ENCODE measurements around the gene PALD1.

Gene PALD1

DNA sequence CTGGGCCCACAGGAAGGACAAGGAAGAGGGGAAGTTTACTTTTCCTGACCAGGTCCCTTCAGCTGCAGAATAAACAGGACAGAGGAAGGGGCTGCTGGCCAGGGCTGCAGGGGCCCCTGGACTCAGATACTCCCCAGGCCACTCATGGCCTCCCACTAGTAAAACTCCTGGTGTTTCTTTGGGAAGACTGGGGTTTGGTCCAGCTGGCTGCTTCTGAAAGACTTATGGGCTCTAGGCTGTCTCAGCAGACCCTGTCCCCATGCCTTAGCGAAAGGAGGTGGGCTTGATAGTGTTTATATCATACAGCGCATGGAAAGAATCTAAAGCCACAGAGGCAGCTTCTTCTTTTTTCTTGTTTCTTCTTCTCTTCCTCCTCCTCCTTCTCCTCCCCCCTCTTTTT, 56.4 kb downstream of the PALD1 start:
- DNase-seq (ENCODE audit: low read depth, low spot score): no peak

DNA sequence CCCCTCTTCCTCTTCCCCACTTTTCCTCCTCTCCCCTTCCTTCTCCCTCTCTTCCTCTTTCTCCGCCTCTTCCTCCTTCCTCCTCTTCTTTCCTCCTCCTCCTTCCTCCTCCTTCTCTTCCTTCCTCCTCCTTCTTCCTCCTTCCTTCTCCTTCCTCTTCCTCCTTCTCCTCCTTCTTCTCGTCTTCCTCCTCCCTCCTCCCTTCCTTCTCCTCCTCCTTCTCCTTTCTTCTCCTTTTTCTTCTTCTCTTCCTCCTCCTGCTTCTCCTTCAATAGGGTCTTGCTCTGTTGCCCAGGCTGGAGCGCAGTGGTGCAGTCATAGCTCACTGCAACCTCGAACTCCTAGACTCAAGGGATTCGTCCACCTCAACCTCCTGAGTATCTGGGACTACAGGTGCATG, 56.9 kb downstream of the PALD1 start:
- DNase-seq (ENCODE audit: low read depth, low spot score): no peak

DNA sequence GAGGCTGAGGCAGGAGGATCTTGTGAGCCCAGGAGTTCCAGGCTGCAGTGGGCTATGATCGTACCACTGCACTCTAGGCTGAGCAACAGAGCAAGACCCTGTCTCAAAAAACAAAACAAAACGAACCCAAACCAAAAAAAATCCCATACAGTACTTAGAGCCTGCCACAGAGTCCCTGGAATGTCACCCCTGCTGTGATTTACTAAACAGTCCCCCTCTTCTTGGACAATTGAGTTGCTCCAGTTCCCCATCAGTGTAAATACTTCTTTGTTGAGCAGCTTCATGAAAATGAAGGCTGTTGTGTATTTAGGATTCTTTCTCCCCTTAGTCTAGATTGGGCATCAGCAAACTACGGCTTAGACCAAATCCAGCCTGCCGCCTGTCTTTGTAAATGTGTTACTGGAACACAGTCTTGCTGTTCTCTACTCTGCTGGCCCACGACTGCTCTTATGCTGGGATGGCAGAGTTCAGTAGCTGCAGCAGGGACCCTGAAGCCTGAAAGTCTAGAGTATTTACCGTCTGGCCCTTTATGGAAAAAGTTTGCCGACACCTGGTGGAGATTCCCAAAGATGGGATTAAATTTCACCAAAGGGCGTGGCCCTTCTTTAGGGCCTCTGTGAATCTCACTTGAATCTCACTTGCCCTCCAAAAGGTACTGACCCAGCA, 57.8 kb downstream of the PALD1 start:
- no peak for DNase-seq (ENCODE audit: low read depth, low spot score)

DNA sequence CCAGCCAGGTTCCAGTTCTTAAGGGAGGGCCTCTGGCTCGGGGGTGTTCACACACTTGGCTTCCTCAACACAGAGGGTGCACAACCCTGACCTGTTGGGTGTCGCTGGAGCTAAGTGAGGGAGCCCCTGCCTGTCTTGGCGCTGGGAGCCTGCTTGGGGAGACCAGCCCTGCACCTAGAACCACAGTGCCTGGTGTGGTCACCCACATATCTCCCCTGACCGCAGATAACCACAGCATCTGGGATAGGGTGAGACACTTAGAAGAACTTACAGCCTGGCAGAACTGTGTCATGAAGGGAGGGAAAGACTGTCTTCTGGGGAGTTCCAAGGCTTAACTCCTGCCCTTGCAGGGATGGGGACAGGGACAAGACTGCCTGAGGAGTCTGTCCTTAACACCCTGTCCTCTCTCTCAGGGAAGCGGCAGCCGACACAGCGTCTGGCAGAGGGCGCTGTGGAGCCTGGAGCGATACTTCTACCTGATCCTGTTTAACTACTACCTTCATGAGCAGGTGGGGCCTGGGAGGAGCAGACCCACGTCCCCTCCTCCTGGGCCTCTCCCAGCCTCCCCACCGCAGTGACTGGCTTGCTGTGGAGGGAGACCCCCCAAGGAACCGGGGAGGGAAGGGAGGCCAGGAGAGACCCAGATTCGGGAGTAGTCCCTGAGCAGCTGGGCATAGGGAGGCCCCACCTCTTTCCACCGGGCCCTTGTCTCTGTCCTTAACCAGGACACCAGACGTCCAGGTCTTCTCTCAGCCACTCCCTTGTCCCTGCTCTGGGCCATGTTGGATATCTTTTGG, 59.0 kb downstream of the PALD1 start:
- DNase-seq (ENCODE audit: low read depth, low spot score): no peak

DNA sequence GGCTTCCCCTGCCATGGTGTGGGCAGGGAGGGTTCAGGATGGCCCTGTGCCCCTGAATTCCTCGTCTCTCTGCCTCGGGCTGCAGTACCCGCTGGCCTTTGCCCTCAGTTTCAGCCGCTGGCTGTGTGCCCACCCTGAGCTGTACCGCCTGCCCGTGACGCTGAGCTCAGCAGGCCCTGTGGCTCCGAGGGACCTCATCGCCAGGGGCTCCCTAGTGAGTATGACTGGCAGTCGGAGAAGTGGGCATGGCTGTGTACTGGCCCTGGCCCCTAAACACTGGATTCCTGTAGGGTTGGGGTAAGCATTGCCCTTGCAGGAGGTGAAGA, 59.6 kb downstream of the PALD1 start:
- no peak for DNase-seq (ENCODE audit: low read depth, low spot score)

DNA sequence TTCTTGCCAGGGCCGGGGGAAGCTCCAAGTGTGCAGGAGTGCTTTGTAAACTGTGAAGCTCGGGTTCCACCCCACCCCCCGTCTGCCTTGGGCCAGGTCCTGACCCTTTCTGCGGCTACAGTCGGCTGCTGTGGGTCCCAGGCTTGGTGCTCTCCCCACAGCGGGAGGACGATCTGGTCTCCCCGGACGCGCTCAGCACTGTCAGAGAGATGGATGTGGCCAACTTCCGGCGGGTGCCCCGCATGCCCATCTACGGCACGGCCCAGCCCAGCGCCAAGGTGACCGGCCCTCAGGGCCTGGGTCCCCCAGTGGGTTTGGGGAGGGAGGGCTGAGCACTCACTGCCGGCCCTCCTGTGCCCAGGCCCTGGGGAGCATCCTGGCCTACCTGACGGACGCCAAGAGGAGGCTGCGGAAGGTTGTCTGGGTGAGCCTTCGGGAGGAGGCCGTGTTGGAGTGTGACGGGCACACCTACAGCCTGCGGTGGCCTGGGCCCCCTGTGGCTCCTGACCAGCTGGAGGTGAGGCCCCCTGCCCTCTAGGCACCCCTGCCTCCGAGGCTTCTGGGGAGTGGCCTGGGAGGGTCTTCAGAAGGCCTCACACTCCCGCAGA, 60.3 kb downstream of the PALD1 start:
- no peak for DNase-seq (ENCODE audit: low read depth, low spot score)

DNA sequence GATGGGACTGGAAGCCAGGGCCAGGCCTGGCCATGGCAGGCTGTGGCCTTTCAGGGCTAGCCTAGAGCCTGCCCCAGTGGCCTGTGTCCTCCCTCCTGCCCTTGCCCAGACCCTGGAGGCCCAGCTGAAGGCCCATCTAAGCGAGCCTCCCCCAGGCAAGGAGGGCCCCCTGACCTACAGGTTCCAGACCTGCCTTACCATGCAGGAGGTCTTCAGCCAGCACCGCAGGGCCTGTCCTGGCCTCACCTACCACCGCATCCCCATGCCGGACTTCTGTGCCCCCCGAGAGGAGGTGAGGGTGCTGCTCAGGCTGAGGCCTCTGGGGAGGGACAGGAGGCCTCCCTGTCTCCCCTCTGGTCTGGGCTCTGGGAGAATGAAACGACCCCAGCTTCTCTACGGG, 60.9 kb downstream of the PALD1 start:
- no peak for DNase-seq (ENCODE audit: low read depth, low spot score)

DNA sequence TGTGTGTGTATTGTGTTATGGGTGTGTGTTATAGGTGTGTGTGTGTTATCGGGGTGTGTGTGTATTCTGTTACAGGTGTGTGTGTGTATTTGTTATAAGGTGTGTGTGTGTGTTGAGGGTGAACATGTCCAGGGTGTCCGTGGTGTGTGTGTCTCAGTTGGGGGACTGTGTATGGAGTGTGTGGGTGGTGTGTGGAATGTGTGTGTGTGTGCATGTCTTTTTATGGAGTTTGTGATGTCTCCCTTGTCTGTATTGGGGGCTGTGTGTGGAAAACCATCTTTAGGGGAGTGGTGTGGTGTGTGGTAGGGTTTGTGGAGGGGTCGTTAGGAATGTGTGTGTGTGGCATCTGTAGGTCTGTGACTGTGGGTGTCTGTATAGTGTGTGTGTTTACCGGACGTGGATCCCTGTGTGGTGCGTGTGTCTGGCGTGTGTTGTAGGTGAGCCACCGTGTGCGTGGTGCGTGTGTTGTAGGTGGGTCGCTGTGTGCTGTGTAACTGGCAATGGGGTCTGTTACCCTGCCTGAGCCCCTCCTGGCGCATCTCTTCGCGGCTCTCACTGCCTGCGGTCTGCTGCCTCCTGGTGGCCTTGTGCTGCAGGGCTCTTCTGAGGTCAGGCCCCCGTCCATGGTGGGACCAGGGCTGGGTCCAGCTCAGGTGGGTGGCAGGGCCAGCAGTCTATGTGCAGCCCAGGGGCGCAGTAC, 61.7 kb downstream of the PALD1 start:
- DNase-seq (ENCODE audit: low read depth, low spot score): no peak

DNA sequence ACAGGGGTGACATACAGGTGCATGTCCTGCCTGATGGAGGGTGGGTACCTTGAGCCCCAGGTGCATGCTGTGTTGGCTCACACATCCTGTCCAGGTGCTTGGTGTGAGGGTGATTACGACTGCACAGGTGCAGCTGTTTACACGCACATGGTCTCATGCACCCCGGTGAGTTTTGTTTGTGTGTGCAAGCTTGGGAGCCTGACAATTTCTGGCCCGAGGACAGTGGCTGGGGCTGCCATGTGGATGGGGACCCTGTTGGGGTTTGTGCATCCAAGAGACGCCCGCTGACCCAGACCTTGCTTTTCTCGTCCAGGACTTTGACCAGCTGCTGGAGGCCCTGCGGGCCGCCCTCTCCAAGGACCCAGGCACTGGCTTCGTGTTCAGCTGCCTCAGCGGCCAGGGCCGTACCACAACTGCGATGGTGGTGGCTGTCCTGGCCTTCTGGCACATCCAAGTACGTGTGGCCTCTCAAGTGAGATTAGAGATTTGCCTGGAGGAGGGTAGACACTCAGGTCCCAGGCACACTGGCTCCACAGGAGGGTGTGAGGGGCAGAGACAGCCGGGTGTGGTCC, 62.3 kb downstream of the PALD1 start:
- no peak for DNase-seq (ENCODE audit: low read depth, low spot score)

DNA sequence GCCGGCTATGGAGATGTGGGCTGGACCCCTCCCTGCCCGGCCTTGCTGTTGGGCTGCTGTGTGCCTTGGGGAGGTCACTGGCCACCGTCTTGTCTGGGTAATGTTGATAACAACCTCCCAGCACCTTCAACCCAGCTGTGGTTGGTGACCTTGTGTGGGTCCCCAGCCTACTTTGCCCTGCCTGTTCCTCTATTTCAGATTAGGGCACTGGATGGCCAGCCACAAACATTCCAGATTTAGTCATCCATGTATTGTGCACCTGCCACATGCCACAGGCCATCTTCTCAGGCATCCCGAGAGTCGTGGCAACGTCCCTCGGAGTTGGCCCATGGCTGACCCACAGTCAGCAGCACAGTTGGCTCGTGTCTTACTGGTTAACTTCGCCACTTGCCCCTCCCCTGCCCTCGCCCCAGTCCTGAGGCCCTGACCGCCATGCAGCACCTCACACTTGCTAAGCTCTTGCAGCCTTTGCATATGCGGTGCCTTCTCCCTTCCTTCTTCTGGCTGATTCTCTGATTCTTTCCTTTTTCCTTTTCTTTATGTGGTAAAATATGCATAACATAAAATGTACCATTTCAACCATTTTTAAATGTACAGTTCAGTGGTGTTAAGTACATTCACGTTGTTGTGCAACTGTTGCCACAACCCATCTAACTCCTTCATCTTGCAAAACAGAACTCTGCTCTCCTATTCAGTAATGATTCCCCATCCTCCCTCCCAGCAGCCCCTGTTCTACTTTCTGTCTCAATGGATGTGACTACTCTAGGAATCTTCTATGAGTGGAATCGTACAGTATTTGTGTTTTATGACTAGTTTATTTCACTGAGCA, 63.4 kb downstream of the PALD1 start:
- DNase-seq (ENCODE audit: low read depth, low spot score): no peak

DNA sequence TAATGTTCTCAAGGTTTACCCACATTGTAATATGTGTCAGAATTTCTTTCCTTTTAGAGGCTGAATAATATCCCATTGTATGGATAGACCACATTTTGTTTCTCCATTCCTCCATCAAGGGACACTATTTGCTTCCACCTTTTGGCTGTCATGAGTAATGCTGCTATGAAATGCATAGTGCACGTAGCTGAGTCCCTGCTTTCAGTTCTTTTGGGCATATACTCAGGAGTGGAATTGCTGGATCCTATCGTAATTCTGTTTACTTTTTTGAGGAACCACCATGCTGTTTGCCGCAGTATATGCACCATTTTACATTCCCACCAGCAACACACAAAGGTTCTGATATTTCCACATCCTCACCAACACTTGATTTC, 64.0 kb downstream of the PALD1 start:
- DNase-seq (ENCODE audit: low read depth, low spot score): no peak

DNA sequence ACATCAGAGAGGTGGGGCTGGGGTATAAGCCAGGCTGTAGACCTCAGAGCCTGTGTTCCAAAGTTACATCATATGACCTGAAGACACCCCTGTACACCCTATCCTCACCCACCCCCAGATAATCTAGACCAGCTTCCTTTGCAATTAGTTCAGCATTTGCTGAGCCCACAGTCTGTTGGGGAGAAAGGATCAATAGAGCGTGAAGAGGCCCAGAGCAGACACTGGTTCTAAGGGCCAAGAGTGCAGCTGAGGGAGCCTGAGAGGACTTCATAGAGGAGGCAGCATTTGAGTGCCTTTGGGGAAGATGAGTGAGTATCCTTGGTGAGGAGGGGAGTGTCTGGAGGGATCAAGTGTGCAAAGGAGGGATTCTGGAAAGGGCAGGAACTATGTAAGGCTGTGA, 65.3 kb downstream of the PALD1 start:
- DNase-seq (ENCODE audit: low read depth, low spot score): no peak

DNA sequence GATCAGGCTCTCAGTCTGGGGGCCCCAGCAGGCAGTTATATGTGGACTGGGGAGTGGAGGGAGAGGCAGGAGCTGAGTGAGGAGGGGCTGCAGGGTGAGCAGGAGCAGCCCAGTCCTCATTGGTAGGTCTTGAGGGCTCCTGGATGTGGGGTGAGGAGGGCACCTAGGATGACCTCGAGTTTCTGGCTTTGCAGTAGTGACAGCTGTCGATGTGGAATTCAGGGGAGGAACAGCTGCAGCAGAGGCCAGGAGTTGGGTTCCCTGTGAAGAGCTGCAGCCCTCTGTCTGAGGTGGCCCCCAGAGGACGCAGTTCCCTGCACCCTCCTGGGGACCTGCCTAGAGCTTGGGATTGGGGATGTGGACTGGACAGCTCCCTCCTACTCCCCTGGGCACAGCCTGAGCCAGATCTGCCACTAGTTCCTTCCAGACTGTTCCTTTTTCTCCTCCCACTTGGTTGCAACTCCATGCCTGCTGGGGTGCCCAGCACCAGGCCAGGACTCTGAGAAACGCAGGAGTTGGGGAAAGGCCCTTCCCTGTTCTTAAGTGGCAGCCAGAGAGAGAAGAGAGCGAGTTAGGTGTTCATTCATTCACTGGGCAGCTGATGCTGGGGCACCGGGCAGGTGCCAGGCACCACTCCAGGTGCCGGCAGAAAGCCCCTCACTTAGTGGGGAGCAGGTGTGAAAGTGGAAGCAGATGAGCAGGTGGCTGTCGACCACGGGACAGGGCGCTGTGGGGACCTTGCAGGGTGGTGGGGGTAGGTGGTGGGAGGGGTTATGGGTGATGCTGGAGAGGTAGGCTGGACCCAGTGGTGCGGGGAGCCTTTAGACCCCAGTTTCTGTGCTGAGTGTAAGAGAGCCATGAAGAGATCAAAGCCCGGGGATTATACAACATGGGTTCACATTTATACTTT, 66.1 kb downstream of the PALD1 start:
- no peak for DNase-seq (ENCODE audit: low read depth, low spot score)

DNA sequence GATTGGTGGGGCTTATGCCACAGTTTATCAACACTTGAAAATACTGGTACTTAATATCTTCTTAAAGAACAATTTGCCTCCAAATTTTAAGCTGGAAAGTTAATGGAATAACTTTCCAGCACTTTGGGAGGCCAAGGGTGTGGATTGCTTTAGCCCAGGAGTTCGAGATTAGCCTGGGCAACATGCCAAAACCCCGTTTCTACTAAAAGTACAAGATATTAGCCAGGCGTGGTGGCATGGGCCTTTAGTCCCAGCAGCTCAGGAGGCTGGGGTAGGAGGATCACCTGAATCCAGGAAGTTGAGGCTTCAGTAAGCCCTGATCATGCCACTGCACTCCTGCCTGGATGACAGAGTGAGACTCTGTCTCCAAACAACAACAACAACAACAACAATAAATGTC, 68.0 kb downstream of the PALD1 start:
- DNase-seq (ENCODE audit: low read depth, low spot score): no peak

DNA sequence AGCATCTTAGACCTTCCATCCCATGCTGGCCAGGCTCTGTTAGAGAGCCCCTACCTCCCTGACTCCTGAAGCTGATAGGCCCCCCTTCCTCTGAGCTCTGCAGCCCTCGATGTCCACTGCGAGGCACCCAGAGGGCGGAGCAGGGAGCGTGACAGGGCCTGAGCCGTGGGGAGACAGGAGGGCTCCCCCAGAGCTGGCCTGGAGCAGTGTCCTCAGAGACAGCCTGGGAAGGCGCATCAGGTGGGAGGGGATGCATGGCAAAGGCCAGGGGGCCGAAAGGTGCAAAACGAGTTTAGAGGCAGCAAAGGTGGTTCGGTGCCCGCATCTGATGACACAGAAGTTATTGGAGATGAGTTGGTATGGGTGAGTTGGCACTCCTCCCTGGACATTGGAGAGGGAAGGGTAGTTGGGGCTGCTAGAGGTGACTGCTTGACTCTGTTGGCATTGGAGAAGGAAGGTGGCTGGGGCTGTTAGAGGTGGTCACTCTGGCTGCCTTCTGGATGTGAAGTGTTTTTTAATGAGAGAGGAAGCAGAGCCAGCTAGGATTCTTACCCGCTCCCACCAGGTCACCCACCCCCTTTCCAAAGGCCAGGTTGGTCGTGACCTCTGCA, 70.9 kb downstream of the PALD1 start:
- no peak for DNase-seq (ENCODE audit: low read depth, low spot score)

DNA sequence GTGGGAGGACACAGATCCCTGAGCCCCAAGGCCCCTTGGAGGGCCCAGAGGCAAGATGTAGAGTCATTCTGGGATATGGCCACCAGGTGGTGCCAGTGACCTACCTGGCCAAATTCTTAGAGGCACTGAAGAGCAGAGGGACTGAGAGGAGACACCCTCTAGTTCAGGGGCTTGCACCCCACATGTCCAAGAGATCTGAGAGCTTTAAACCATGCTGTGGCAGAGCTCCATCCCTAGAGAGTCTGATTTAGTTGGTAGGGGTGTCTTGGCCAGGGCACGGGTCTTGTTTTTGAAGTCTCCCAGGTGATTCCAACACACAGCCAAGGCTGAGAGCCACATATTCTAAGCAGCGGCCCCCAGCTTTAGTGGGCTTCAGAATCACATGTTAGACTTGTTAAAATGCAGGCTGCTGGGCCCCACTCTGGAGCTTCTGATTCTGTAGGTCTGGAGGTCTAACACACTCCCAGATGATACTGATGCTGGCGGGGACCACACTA, 71.4 kb downstream of the PALD1 start:
- DNase-seq (ENCODE audit: low read depth, low spot score): no peak

DNA sequence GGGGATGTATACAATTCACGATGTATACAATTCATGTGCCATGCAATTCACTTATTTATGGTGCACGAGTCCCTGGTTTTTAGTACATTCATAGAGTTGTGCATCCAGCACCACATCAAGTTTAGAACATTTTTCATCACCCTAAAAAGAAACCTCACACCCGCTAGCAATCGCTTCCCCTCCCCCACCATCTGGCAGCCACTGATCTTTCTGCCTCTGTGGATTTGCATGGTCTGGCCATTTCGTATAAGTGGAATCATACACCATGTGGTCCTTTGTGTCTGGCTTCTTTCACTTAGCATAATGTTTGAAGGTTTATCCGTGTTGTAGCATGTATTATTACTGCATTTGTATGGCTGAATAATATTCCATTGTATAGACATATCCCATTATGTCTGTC, 71.9 kb downstream of the PALD1 start:
- no peak for DNase-seq (ENCODE audit: low read depth, low spot score)

DNA sequence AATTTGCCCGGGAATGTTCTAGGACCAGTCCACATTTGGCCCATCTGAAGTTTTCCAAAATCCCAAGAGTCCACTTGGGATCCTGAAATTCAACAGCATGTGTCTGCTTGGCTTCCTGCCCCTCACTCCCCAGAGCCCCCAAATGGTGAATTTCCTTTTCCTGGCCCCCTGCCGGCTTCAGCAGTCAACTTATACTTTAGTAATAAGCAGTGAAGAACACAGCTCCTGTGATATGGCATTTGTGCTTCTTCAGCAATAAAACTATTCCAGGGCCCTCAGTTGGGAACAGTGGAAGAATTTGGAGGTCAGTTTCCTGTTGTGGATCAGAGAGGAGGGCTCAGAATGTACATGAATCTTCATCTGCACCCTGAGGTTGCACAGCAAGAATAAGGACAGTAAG, 72.9 kb downstream of the PALD1 start:
- DNase-seq (ENCODE audit: low read depth, low spot score): no peak

DNA sequence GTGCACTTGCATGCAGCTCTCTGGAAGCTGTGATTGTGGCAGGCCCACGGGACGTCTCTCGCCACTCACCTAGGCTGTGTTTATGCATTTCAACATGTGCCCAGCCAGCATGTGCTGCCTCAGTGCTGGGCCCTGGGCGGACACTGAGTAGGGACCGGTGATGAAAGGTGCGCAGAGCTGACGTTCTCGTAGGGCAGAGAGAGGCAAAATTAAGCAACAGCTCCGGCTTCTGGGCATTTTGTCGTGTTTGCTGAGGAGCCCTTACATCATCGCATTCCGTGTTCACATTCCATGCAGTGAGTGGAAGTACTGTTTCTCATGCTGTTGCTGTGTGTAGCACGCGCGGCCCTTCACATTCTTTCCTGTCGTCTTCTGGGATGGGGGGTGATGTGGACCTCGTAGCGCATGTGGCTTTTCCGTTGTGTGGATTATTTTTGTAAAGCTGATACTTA, 73.4 kb downstream of the PALD1 start:
- no peak for DNase-seq (ENCODE audit: low read depth, low spot score)

DNA sequence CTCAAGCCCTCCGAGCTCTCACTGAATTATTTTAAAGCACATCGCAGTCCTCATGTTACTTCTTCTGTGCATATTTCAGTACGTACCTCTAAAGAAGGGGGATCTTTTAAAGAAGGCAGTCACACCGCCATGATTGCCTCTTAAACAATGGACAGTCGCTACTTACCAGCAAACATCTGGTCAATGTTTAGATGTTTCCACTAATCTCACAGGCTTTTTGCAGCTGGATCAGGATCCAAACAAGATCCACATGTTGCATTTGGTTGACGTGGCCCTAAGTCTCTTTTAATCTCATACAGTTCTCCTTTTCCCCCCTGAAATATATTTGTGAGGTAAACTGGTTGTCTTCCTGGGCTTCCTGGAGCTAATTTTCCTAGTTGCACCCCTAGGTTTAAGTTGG, 74.0 kb downstream of the PALD1 start:
- no peak for DNase-seq (ENCODE audit: low read depth, low spot score)
